GM21390 (cell line): Measurements from ENCODE around the gene GABRA5.

ENCODE experiments used
- ATAC-seq: cut with Tn5 transposase; IDR thresholded peaks from one replicate; pipeline ENCODE4 v1.9.1; 2021; ENCODE audit not compliant: unreplicated experiment

GABRA5 gene

GRCh38 chr15:26921433-26921832 is 54.6 kb downstream of the GABRA5 start:
- no peak for ATAC-seq

- ATAC-seq, result no peak
Observed at GRCh38 chr15:26926081-26926480, 59.2 kb downstream of the GABRA5 start.

GRCh38 chr15:26928051-26928450 is 61.2 kb downstream of the GABRA5 start:
- no peak for ATAC-seq

GRCh38 chr15:26929588-26929987 is 62.7 kb downstream of the GABRA5 start:
- no peak for ATAC-seq

- no peak for ATAC-seq
Observed at GRCh38 chr15:26934848-26935247, 68.0 kb downstream of the GABRA5 start.

- ATAC-seq, result no peak
Observed at GRCh38 chr15:26935322-26935721, 68.5 kb downstream of the GABRA5 start.

GRCh38 chr15:26936502-26936901 is 69.6 kb downstream of the GABRA5 start:
- ATAC-seq, result no peak

- ATAC-seq, result no peak
Observed at GRCh38 chr15:26937134-26937533, 70.3 kb downstream of the GABRA5 start.

GRCh38 chr15:26939398-26939797 is 72.5 kb downstream of the GABRA5 start:
- no peak for ATAC-seq

GRCh38 chr15:26941489-26941888 is 74.6 kb downstream of the GABRA5 start:
- ATAC-seq, result no peak

- ATAC-seq, result no peak
Observed at GRCh38 chr15:26943866-26944265, 77.0 kb downstream of the GABRA5 start.

- ATAC-seq, result no peak
Observed at GRCh38 chr15:26945046-26945445, 78.2 kb downstream of the GABRA5 start.

GRCh38 chr15:26950001-26950400 is 83.1 kb downstream of the GABRA5 start:
- ATAC-seq, result no peak

- ATAC-seq, result no peak
Observed at GRCh38 chr15:26954403-26954802, 87.5 kb downstream of the GABRA5 start.

- ATAC-seq, result no peak
Observed at GRCh38 chr15:26967719-26968269, 100.9 kb downstream of the GABRA5 start.

- no peak for ATAC-seq
Observed at GRCh38 chr15:26968806-26969205, 101.9 kb downstream of the GABRA5 start.

GRCh38 chr15:26970712-26971210 is 103.9 kb downstream of the GABRA5 start, which contains the start of gene GABRG3:
GABRG3 (plus strand) TSS chr15:26971181.
- no peak for ATAC-seq

- ATAC-seq, result no peak
Observed at GRCh38 chr15:26971271-26972018, 104.6 kb downstream of the GABRA5 start.

GRCh38 chr15:26972636-26973035 is 105.8 kb downstream of the GABRA5 start:
- ATAC-seq, result no peak

- no peak for ATAC-seq
Observed at GRCh38 chr15:26974120-26974780, 107.4 kb downstream of the GABRA5 start.

GRCh38 chr15:26981492-26981891 is 114.6 kb downstream of the GABRA5 start:
- no peak for ATAC-seq

- no peak for ATAC-seq
Observed at GRCh38 chr15:26983822-26984221, 117.0 kb downstream of the GABRA5 start.
